Body of pancreas (tissue), 4 donors: ENCODE data around the gene CEP112.

Experiments used
- CTCF ChIP-seq, 7 experiments: fragments of 450-650 bp in 4 of 7; fragments of 200-600 bp in 3 of 7; sonication (generic) in 3 of 7; IDR thresholded peaks; one replicate each; pipeline ENCODE4 v1.5.1; 2016 to 2019; ENCODE audit warnings: antibody characterized with exemption in 7 of 7
- POLR2A ChIP-seq, 3 donors: fragments of 450-650 bp; IDR thresholded peaks; one replicate each; pipeline ENCODE4 v1.6.1; 2016; ENCODE audit warnings: antibody characterized with exemption in 3 of 3, mild to moderate bottlenecking in 2 of 3

GRCh38 chr17:65852911-65853310, 339.0 kb downstream of the CEP112 start:
- TF ChIP-seq CTCF (IDR thresholded peaks at IDR 0.05) (no peak), POLR2A (IDR thresholded peaks at IDR 0.05) (no peak)
